Progenitor cell of endocrine pancreas (in vitro differentiated cells): ENCODE results near the gene FPGT. TPM values are rescaled to one million over a fixed set of nuclear protein-coding genes. Genes with fewer than 3 reads are reported as not detected.

ENCODE experiments used
- DNase-seq: peaks from one replicate; pipeline ENCODE4 v3.0.0; 2021; ENCODE audit warnings: low spot score; ENCODE audit not compliant: unreplicated experiment
- H3K27ac Mint-ChIP-seq: 2 replicates; pipeline ENCODE4 v1.8.0; 2021; ENCODE audit warnings: mild to moderate bottlenecking, moderate library complexity, mixed read lengths
- H3K27me3 Mint-ChIP-seq: 2 replicates; pipeline ENCODE4 v1.8.0; 2021; ENCODE audit warnings: mixed read lengths
- H3K36me3 Mint-ChIP-seq: 2 replicates; pipeline ENCODE4 v1.8.0; 2022; ENCODE audit warnings: mixed read lengths; ENCODE audit not compliant: insufficient read depth
- H3K4me1 Mint-ChIP-seq: 2 replicates; pipeline ENCODE4 v1.8.0; 2021; ENCODE audit warnings: low read depth, mixed read lengths
- H3K4me3 Mint-ChIP-seq: 2 replicates; pipeline ENCODE4 v1.8.0; 2021; ENCODE audit warnings: low read depth, mild to moderate bottlenecking, moderate library complexity, mixed read lengths
- H3K9me3 Mint-ChIP-seq: 2 replicates; pipeline ENCODE4 v1.8.0; 2021; ENCODE audit warnings: low read depth, mixed read lengths
- CTCF ChIP-seq: fragments of 200-600 bp; sonication (generic); IDR thresholded peaks from one replicate; pipeline ENCODE4 v1.5.0; 2021; ENCODE audit warnings: antibody characterized with exemption, mild to moderate bottlenecking; ENCODE audit not compliant: unreplicated experiment
- total RNA-seq: library from RNA; stranded (reverse); gene quantifications from 2 replicates; pipeline ENCODE4 v1.2.1, GENCODE V29; 2021

Gene FPGT
- total RNA-seq, 1 donor from 2014 or later, result 16.2 TPM

- H3K27ac Mint-ChIP-seq, result no peak overlapping the region
- DNase-seq, result no peak
- H3K4me1 Mint-ChIP-seq, result peaks cover 3% of the 10 kb centered on the region
- no peak overlapping the region for H3K4me3 Mint-ChIP-seq
- no peaks in the 10 kb centered on the region for H3K9me3 Mint-ChIP-seq
- H3K27me3 Mint-ChIP-seq, result no peaks in the 10 kb centered on the region
- H3K36me3 Mint-ChIP-seq, result peaks cover 2% of the 10 kb centered on the region
- no peak for TF ChIP-seq CTCF
These were observed 7.2 kb downstream of the FPGT start for GRCh38 chr1:74205266-74205665.

GRCh38 chr1:74215229-74215628 lies 17.2 kb downstream of the FPGT start:
- Mint-ChIP-seq H3K27me3 (no peaks in the 10 kb centered on the region), H3K4me3 (no peak overlapping the region), H3K27ac (no peak overlapping the region), H3K36me3 (peaks cover 1% of the 10 kb centered on the region), H3K4me1 (no peaks in the 10 kb centered on the region), H3K9me3 (peaks cover 3% of the 10 kb centered on the region)
- DNase-seq, result no peak
- TF ChIP-seq CTCF, result no peak

GRCh38 chr1:74222701-74223100 lies 24.7 kb downstream of the FPGT start:
- Mint-ChIP-seq H3K36me3 (no peaks in the 10 kb centered on the region), H3K27ac (no peak overlapping the region), H3K27me3 (no peaks in the 10 kb centered on the region), H3K4me1 (no peaks in the 10 kb centered on the region), H3K9me3 (peaks cover 18% of the 10 kb centered on the region), H3K4me3 (no peak overlapping the region)
- no peak for TF ChIP-seq CTCF
- DNase-seq, result no peak

GRCh38 chr1:74223453-74223852 lies 25.4 kb downstream of the FPGT start:
- Mint-ChIP-seq H3K9me3 (peaks cover 18% of the 10 kb centered on the region), H3K4me1 (no peaks in the 10 kb centered on the region), H3K36me3 (no peaks in the 10 kb centered on the region), H3K4me3 (no peak overlapping the region), H3K27ac (peak overlapping the region; percentile 15), H3K27me3 (no peaks in the 10 kb centered on the region)
- no peak for TF ChIP-seq CTCF
- DNase-seq, result no peak

- Mint-ChIP-seq H3K9me3 (no peaks in the 10 kb centered on the region), H3K4me1 (no peaks in the 10 kb centered on the region), H3K4me3 (no peak within 1 kb of the TSS), H3K27ac (no peak within 1 kb of the TSS), H3K27me3 (no peaks in the 10 kb centered on the region), H3K36me3 (no peaks in the 10 kb centered on the region)
- no peak for DNase-seq
- TF ChIP-seq CTCF, result no peak
These were observed 37.1 kb downstream of the FPGT start, which contains the start of gene TNNI3K for GRCh38 chr1:74235153-74235552. Gene TNNI3K, plus strand, starts transcription at chr1:74235387. Its CDS starts 65 bp downstream, at chr1:74235452.
